ENCODE results near the gene DLG1.

The DLG1 gene

GRCh38 chr3:197234947-197235914 is 63.2 kb downstream of the DLG1 start:
- H3K9me3 ChIP-seq: peaks cover 3% of the 10 kb centered on the region
- H3K36me3 ChIP-seq: peaks cover 5% of the 10 kb centered on the region; the same call in 1 of the 2 replicates
- H3K4me3 ChIP-seq (ENCODE audit: low read depth, low read length): no peak overlapping the region
- no peak for DNase-seq
- H3K4me1 ChIP-seq: peaks cover 4% of the 10 kb centered on the region; the same call in 1 of the 2 replicates
- no peak for TF ChIP-seq CTCF (IDR thresholded peaks at IDR 0.05; ENCODE audit: low read depth, low read length)
- no peaks in the 10 kb centered on the region for H3K27me3 ChIP-seq

- Histone ChIP-seq H3K9me3 (peaks cover 1% of the 10 kb centered on the region; the same call in 1 of the 2 replicates), H3K4me1 (no peaks in the 10 kb centered on the region), H3K4me3 (ENCODE audit: low read depth, low read length) (no peak overlapping the region), H3K36me3 (peaks cover 4% of the 10 kb centered on the region; the same call in 1 of the 2 replicates), H3K27me3 (no peaks in the 10 kb centered on the region)
- TF ChIP-seq CTCF (IDR thresholded peaks at IDR 0.05; ENCODE audit: low read depth, low read length): no peak
- DNase-seq: no peak
These were observed 67.1 kb downstream of the DLG1 start for GRCh38 chr3:197231321-197231720.

GRCh38 chr3:197229836-197230235 is 68.6 kb downstream of the DLG1 start:
- H3K4me3 ChIP-seq (ENCODE audit: low read depth, low read length): no peak overlapping the region
- no peak for DNase-seq
- H3K9me3 ChIP-seq: no peaks in the 10 kb centered on the region; the same call in 1 of the 2 replicates
- no peaks in the 10 kb centered on the region for H3K27me3 ChIP-seq
- H3K36me3 ChIP-seq: no peaks in the 10 kb centered on the region
- H3K4me1 ChIP-seq: 0 out of 2 replicates have a peak, but pooled peaks cover under 1% of the 10 kb centered on the region
- TF ChIP-seq CTCF (IDR thresholded peaks at IDR 0.05; ENCODE audit: low read depth, low read length): no peak

GRCh38 chr3:197229178-197229577 is 69.2 kb downstream of the DLG1 start:
- Histone ChIP-seq H3K4me3 (ENCODE audit: low read depth, low read length) (no peak overlapping the region), H3K4me1 (0 out of 2 replicates have a peak, but pooled peaks cover 4% of the 10 kb centered on the region), H3K27me3 (no peaks in the 10 kb centered on the region), H3K9me3 (no peaks in the 10 kb centered on the region; the same call in 1 of the 2 replicates), H3K36me3 (no peaks in the 10 kb centered on the region)
- no peak for TF ChIP-seq CTCF (IDR thresholded peaks at IDR 0.05; ENCODE audit: low read depth, low read length)
- no peak for DNase-seq

- Histone ChIP-seq H3K9me3 (no peaks in the 10 kb centered on the region), H3K4me1 (peaks cover 4% of the 10 kb centered on the region), H3K36me3 (no peaks in the 10 kb centered on the region), H3K4me3 (ENCODE audit: low read depth, low read length) (no peak overlapping the region), H3K27me3 (no peaks in the 10 kb centered on the region)
- DNase-seq: no peak
- TF ChIP-seq CTCF (IDR thresholded peaks at IDR 0.05; ENCODE audit: low read depth, low read length): no peak
These were observed 70.4 kb downstream of the DLG1 start for GRCh38 chr3:197227780-197228574.
